Neural progenitor cell (in vitro differentiated cells): ENCODE results near the gene SLC6A11.

Experiments used
- CTCF ChIP-seq: fragments of 200-600 bp; sonication (generic); IDR thresholded peaks from 2 replicates; pipeline ENCODE4 v1.5.1; 2017; ENCODE audit warnings: antibody characterized with exemption, mild to moderate bottlenecking
- EZH2 ChIP-seq: fragments of 200-600 bp; sonication (generic); IDR thresholded peaks from 2 replicates; pipeline ENCODE4 v1.6.1; 2017; ENCODE audit warnings: antibody characterized with exemption, mild to moderate bottlenecking, moderate library complexity

- TF ChIP-seq CTCF, result peak; percentile 94
- TF ChIP-seq EZH2, result no peak
Measured at GRCh38 chr3:10945683-10946287, 129.8 kb downstream of the SLC6A11 start.
